H1 (cell line): ENCODE results near the gene CCDC30. TPM values are rescaled to one million over a fixed set of nuclear protein-coding genes. Genes with fewer than 3 reads are reported as not detected.

Experiments used
- CTCF ChIA-PET: fragments of 300-600 bp; sonication (Branson Sonifier 250); formaldehyde crosslinking; loops from one replicate; lab custom pipeline; 2021; ENCODE audit not compliant: partially characterized antibody; lab: Charles Lee
- POLR2A ChIA-PET: fragments of 300-600 bp; sonication (Branson Sonifier 250); formaldehyde crosslinking; loops from one replicate; lab custom pipeline; 2021; ENCODE audit warnings: inconsistent platforms; ENCODE audit not compliant: partially characterized antibody; lab: Charles Lee
- DNase-seq, 2 experiments: peaks; one replicate each; pipeline versions ENCODE4 v3.0.0 to v3.0.0-alpha.2; 2010 to 2022; ENCODE audit warnings: low spot score in 2 of 2, low read depth in 1 of 2, mixed read lengths in 1 of 2
- FAIRE-seq: peaks from 2 replicates; lab custom pipeline; 2011; peaks lifted over from hg19 to GRCh38; lab: Jason Lieb, UNC
- H2AFZ ChIP-seq: 2 replicates; pipeline ENCODE4 v1.8.1; 2012; ENCODE audit warnings: low read length, inconsistent platforms
- H2AK5ac ChIP-seq: 2 replicates; pipeline ENCODE4 v1.6.1; 2013; ENCODE audit warnings: low read depth, low read length
- H2BK120ac ChIP-seq: replicated peaks from 2 replicates; pipeline ENCODE3; 2013; ENCODE audit warnings: low read depth, low read length, inconsistent platforms
- H2BK12ac ChIP-seq: 2 replicates; pipeline ENCODE4 v1.6.1; 2013; ENCODE audit warnings: low read depth, low read length
- H2BK15ac ChIP-seq: 2 replicates; pipeline ENCODE4 v1.6.1; 2013; ENCODE audit warnings: low read length
- H2BK20ac ChIP-seq: 2 replicates; pipeline ENCODE4 v1.6.1; 2013; ENCODE audit warnings: low read length
- H2BK5ac ChIP-seq: 2 replicates; pipeline ENCODE4 v1.6.1; 2013; ENCODE audit warnings: low read depth, low read length
- H3K14ac ChIP-seq: 2 replicates; pipeline ENCODE4 v1.6.1; 2013; ENCODE audit warnings: inconsistent platforms; ENCODE audit not compliant: insufficient read length
- H3K18ac ChIP-seq: 2 replicates; pipeline ENCODE4 v1.6.1; 2013; ENCODE audit warnings: low read length; ENCODE audit errors: extremely low read depth
- H3K23ac ChIP-seq: 2 replicates; pipeline ENCODE4 v1.6.1; 2013; ENCODE audit warnings: inconsistent platforms; ENCODE audit not compliant: insufficient read length
- H3K23me2 ChIP-seq: 2 replicates; pipeline ENCODE4 v1.6.1; 2013; ENCODE audit warnings: low read depth, low read length
- H3K27ac ChIP-seq: 2 replicates; pipeline ENCODE4 v1.6.1; 2011; ENCODE audit warnings: low read depth, low read length, inconsistent platforms
- H3K27me3 ChIP-seq, 4 experiments: replicated peaks in 1 of 4; 1 replicate in 1 of 4; 2 replicates in 3 of 4; pipeline versions ENCODE4 v1.6.1 to v1.8.1; 2011 to 2013; ENCODE audit warnings: low read length in 3 of 4, mild to moderate bottlenecking in 3 of 4, inconsistent platforms in 2 of 4, mixed read lengths in 2 of 4, moderate library complexity in 1 of 4; ENCODE audit not compliant: control insufficient read depth in 3 of 4, insufficient read depth in 3 of 4; ENCODE audit errors: extremely low read depth in 1 of 4
- H3K36me3 ChIP-seq, 4 experiments: 2 replicates each; pipeline versions ENCODE4 v1.6.1 to v1.8.1; 2011 to 2013; ENCODE audit warnings: mild to moderate bottlenecking in 4 of 4, low read length in 3 of 4, moderate library complexity in 2 of 4, control low read depth in 1 of 4, inconsistent platforms in 1 of 4; ENCODE audit not compliant: insufficient read depth in 4 of 4, control insufficient read depth in 2 of 4
- H3K4ac ChIP-seq: replicated peaks from 2 replicates; pipeline ENCODE3; 2013; ENCODE audit warnings: low read length, low read depth, mixed read lengths, inconsistent platforms; ENCODE audit not compliant: insufficient read length
- H3K4me1 ChIP-seq, 4 experiments: replicated peaks in 1 of 4; 1 replicate in 1 of 4; 2 replicates in 3 of 4; pipeline versions ENCODE4 v1.6.1 to v1.8.1; 2011 to 2013; ENCODE audit warnings: low read length in 3 of 4, inconsistent platforms in 2 of 4, mixed read lengths in 1 of 4; ENCODE audit not compliant: insufficient read depth in 4 of 4, control insufficient read depth in 3 of 4
- H3K4me2 ChIP-seq, 2 experiments: 2 replicates each; pipeline versions ENCODE4 v1.6.1 to v1.8.1; 2011 to 2013; ENCODE audit warnings: low read depth in 2 of 2, low read length in 2 of 2, control low read depth in 1 of 2, inconsistent platforms in 1 of 2, mild to moderate bottlenecking in 1 of 2; ENCODE audit not compliant: insufficient read depth in 1 of 2
- H3K4me3 ChIP-seq, 4 experiments: fragments of 200-600, 300-600 bp in 1 of 4; sonication (generic), shearing (Covaris generic), sonication (Bioruptor Twin) in 1 of 4; 2 replicates each; pipeline versions ENCODE4 v1.5.1 to v1.8.1; 2011 to 2016; ENCODE audit warnings: low read length in 4 of 4, low read depth in 3 of 4, control low read depth in 2 of 4, inconsistent platforms in 2 of 4, mild to moderate bottlenecking in 2 of 4, mixed read lengths in 1 of 4, moderate library complexity in 1 of 4; ENCODE audit not compliant: insufficient read depth in 2 of 4; ENCODE audit errors: extremely low read depth in 1 of 4
- H3K56ac ChIP-seq: replicated peaks from 2 replicates; pipeline ENCODE3; 2013; ENCODE audit warnings: low read depth, mild to moderate bottlenecking, mixed read lengths, low read length, inconsistent platforms; ENCODE audit not compliant: insufficient read length
- H3K79me1 ChIP-seq: 2 replicates; pipeline ENCODE4 v1.6.1; 2013; ENCODE audit warnings: low read depth, low read length, control low read depth
- H3K79me2 ChIP-seq, 2 experiments: 2 replicates each; pipeline versions ENCODE4 v1.6.1 to v1.8.1; 2012 to 2013; ENCODE audit warnings: low read length in 2 of 2, mild to moderate bottlenecking in 2 of 2, inconsistent platforms in 1 of 2; ENCODE audit not compliant: insufficient read depth in 2 of 2, control insufficient read depth in 1 of 2
- H3K9ac ChIP-seq, 4 experiments: replicated peaks in 1 of 4; 1 replicate in 1 of 4; 2 replicates in 3 of 4; pipeline versions ENCODE4 v1.6.1 to v1.8.1; 2011 to 2013; ENCODE audit warnings: low read depth in 3 of 4, low read length in 3 of 4, control low read depth in 2 of 4, mild to moderate bottlenecking in 2 of 4, moderate library complexity in 2 of 4, inconsistent platforms in 1 of 4; ENCODE audit errors: extremely low read depth in 1 of 4
- H3K9me3 ChIP-seq, 2 experiments: 2 replicates each; pipeline versions ENCODE4 v1.6.1 to v1.8.1; 2012 to 2013; ENCODE audit warnings: mild to moderate bottlenecking in 2 of 2, moderate library complexity in 2 of 2, control low read depth in 1 of 2, inconsistent platforms in 1 of 2, low read depth in 1 of 2, low read length in 1 of 2, mixed read lengths in 1 of 2; ENCODE audit not compliant: insufficient read depth in 2 of 2
- H4K20me1 ChIP-seq, 2 experiments: replicated peaks in 1 of 2; 2 replicates each; pipeline versions ENCODE3 to v1.8.1; 2011 to 2013; ENCODE audit warnings: inconsistent platforms in 2 of 2, low read length in 2 of 2, mild to moderate bottlenecking in 1 of 2; ENCODE audit not compliant: insufficient read depth in 2 of 2, control insufficient read depth in 1 of 2
- H4K5ac ChIP-seq: 2 replicates; pipeline ENCODE4 v1.6.1; 2013; ENCODE audit warnings: low read length, low read depth, mixed read lengths, inconsistent platforms; ENCODE audit not compliant: insufficient read length
- H4K8ac ChIP-seq: 2 replicates; pipeline ENCODE4 v1.8.0; 2013; ENCODE audit warnings: mild to moderate bottlenecking, moderate library complexity, low read length, inconsistent platforms; ENCODE audit not compliant: insufficient read depth; ENCODE audit errors: extremely low read depth
- H4K91ac ChIP-seq: replicated peaks from 2 replicates; pipeline ENCODE3; 2013; ENCODE audit warnings: low read length, mixed read lengths, inconsistent platforms; ENCODE audit not compliant: insufficient read length
- BACH1 ChIP-seq: IDR thresholded peaks from 2 replicates; pipeline ENCODE4 v1.6.1; 2012; ENCODE audit warnings: low read length, improper control_type of control experiment
- CTBP2 ChIP-seq: IDR thresholded peaks from 2 replicates; pipeline ENCODE4 v1.7.0; 2011; ENCODE audit warnings: borderline replicate concordance, mild to moderate bottlenecking, moderate library complexity, mixed read lengths, low read length; ENCODE audit not compliant: insufficient read depth, insufficient read length
- POLR2A ChIP-seq, 2 experiments: IDR thresholded peaks; 1 replicate in 1 of 2; 2 replicates in 1 of 2; pipeline ENCODE4 v1.6.1; 2011; ENCODE audit warnings: low read depth in 2 of 2, low read length in 2 of 2, mild to moderate bottlenecking in 2 of 2; ENCODE audit errors: control extremely low read depth in 1 of 2
- POLR2AphosphoS5 ChIP-seq: IDR thresholded peaks from 2 replicates; pipeline ENCODE4 v1.6.1; 2011; ENCODE audit warnings: low read depth, low read length
- SIN3A ChIP-seq, 2 experiments: IDR thresholded peaks in 1 of 2; conservative IDR thresholded peaks in 1 of 2; 2 replicates each; pipeline ENCODE4 v1.6.1; 2011 to 2012; ENCODE audit warnings: low read length in 2 of 2, improper control_type of control experiment in 1 of 2, low read depth in 1 of 2, mild to moderate bottlenecking in 1 of 2
- SP4 ChIP-seq: IDR thresholded peaks from 2 replicates; pipeline ENCODE4 v1.6.1; 2012; ENCODE audit warnings: low read length, inconsistent platforms
- TBP ChIP-seq: IDR thresholded peaks from 2 replicates; pipeline ENCODE4 v1.6.1; 2011; ENCODE audit warnings: low read depth, low read length, improper control_type of control experiment
- TCF12 ChIP-seq: IDR thresholded peaks from 2 replicates; pipeline ENCODE4 v1.6.1; 2011; ENCODE audit warnings: low read depth, mild to moderate bottlenecking, low read length
- whole genome bisulfite sequencing, 2 experiments: shearing (Covaris generic) in 1 of 2; methylation state at CpG; one replicate each; pipeline versions ENCODE4 v1.1.6 to v1.1.7; 2013 to 2015; ENCODE audit warnings: low lambda C conversion rate in 2 of 2, mixed read lengths in 2 of 2, inconsistent platforms in 1 of 2, low coverage in 1 of 2, missing lambda C conversion rate in 1 of 2; ENCODE audit not compliant: insufficient replicate concordance in 2 of 2, insufficient coverage in 1 of 2, insufficient read length in 1 of 2; ENCODE audit errors: extremely low coverage in 1 of 2, missing lambda C conversion rate in 1 of 2; 5-methylcytosine and 5-hydroxymethylcytosine counted together
- polyA plus RNA-seq, 7 experiments: library from polyadenylated mRNA; depleted of rRNA in 3 of 7; stranded (reverse) in 5 of 7; unstranded in 2 of 7; fragments of >200 nt in 5 of 7; fragments of 200-250 nt in 2 of 7; gene quantifications; 1 replicate in 5 of 7; 2 replicates in 1 of 7; 4 replicates in 1 of 7; pipeline versions ENCODE4 v1.2.1 to v1.2.3, GENCODE V29; 2011 to 2013; ENCODE audit warnings: missing spikeins in 2 of 7, mixed read lengths in 2 of 7
- total RNA-seq: library from RNA; stranded (reverse); fragmentation: NEBNext Ultra II Directional; extraction: Animal tissue kit (Norgen Biotek cat#: 25700); gene quantifications from 2 replicates; pipeline ENCODE4 v1.2.1, GENCODE V29; 2021

Gene CCDC30
- total and polyA plus RNA-seq, 2 of the 8 experiments (the other 6 are each of a cell fraction or from before 2014, with no cell fraction given) = 0.60 to 1.8 TPM

DNA sequence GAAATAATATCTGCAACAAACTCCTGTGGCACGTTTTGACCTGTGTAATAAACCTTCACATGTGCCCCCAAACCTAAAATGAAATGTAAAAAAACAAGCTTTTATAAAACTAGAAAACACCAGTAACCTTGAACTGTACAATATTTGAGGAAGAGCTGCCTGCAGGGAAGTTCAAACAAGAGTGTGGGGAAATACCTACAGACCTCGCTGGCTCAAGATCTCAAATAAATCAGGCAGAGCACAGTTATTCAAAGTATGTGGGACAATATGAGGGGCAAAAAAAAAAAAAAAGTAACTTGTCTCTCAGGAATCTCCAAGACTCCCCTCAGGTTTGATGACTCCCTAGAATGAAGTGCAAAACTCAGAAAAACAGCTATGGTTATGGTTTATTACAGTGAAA, 157.2 kb downstream of the CCDC30 start:
- Histone ChIP-seq H3K23me2 (no peaks in the 10 kb centered on the region), H3K14ac (no peak overlapping the region), H4K5ac (no peak overlapping the region), H2AK5ac (no peak overlapping the region), H3K18ac (no peak overlapping the region), H2BK120ac (no peak overlapping the region), H4K8ac (no peak overlapping the region), H4K91ac (no peak overlapping the region), H3K4me1 (no peaks in the 10 kb centered on the region), H3K23ac (no peak overlapping the region), H3K56ac (no peak overlapping the region), H3K36me3 (no peaks in the 10 kb centered on the region), H2BK12ac (no peak overlapping the region), H3K4me2 (no peak overlapping the region), H3K4ac (no peak overlapping the region), H3K9ac (no peak overlapping the region), H3K27ac (no peak overlapping the region), H3K27me3 (no peaks in the 10 kb centered on the region), H2BK15ac (no peak overlapping the region), H2BK5ac (no peak overlapping the region), H3K4me3 (no peak overlapping the region), H4K20me1 (no peaks in the 10 kb centered on the region), H2BK20ac (no peak overlapping the region), H2AFZ (no peak overlapping the region), H3K79me2 (no peaks in the 10 kb centered on the region), H3K9me3 (no peaks in the 10 kb centered on the region)
- ChIA-PET POLR2A (interaction anchor here (0.8 to 1.3 kb wide), 2 partner anchors 58 to 63 kb away, joined by 3 read pairs; no protein-coding TSS in a partner anchor), CTCF (interaction anchor here (0.6 kb wide), 1 partner anchor 1015 kb away, joined by 3 read pairs; no protein-coding TSS in a partner anchor)
- FAIRE-seq = no peak
- WGBS, 2 experiments = 69% methylated on average over 2 of the region's 2 CpGs; no CpG with 5 or more reads in 1 of the 2 experiments
- TF ChIP-seq SIN3A (conservative IDR thresholded peaks at IDR 0.05 in 1 of 2, IDR thresholded peaks at IDR 0.05 in 1 of 2; ENCODE audit: low read depth in 1 of 2, low read length in 2 of 2) (no peak), POLR2A (IDR thresholded peaks at IDR 0.05; ENCODE audit: control extremely low read depth in 1 of 2, low read depth in 2 of 2, low read length in 2 of 2) (no peak), TCF12 (no peak), BACH1 (no peak), CTBP2 (no peak), POLR2AphosphoS5 (no peak), TBP (no peak), SP4 (no peak)
- TF ChIP-seq, all 59 proteins: peak for 0
- DNase-seq = no peak
- H3K79me1 ChIP-seq = no peaks in the 10 kb centered on the region
